ENCODE results near the gene CEP112. TPM values are rescaled to one million over a fixed set of nuclear protein-coding genes. Genes with fewer than 3 reads are reported as not detected.

The CEP112 gene
- total and polyA plus RNA-seq, 7 donors, result 4.5 to 19.4 (median 9.7) TPM

- 44 to 100% (median 98%) methylated on average over 1 of the region's 1 CpG for WGBS, 3 donors
- H3K9me3 ChIP-seq, result no peaks in the 10 kb centered on the region
- no peak for ATAC-seq
- no peaks in the 10 kb centered on the region for H3K36me3 ChIP-seq (ENCODE audit: insufficient read depth in 1 of 2, low read depth in 1 of 2)
- no peak overlapping the region for H3K4me3 ChIP-seq
- H3K27ac ChIP-seq, result no peak overlapping the region
- intact Hi-C loops (cut with DNase I), result no loop called here
- peaks cover 3% of the 10 kb centered on the region for H3K4me1 ChIP-seq
- DNase-seq, result no peak
- TF ChIP-seq CTCF (IDR thresholded peaks at IDR 0.05), result no peak
- H3K27me3 ChIP-seq (ENCODE audit: insufficient read depth in 3 of 3, low read length in 2 of 3), result no peaks in the 10 kb centered on the region
These were observed 183.3 kb downstream of the CEP112 start for GRCh38 chr17:66008680-66009079.

- DNase-seq (no peak), ATAC-seq (no peak)
- Histone ChIP-seq H3K4me3 (no peak overlapping the region), H3K27ac (no peak overlapping the region), H3K27me3 (ENCODE audit: insufficient read depth in 3 of 3, low read length in 2 of 3) (no peaks in the 10 kb centered on the region), H3K9me3 (no peaks in the 10 kb centered on the region), H3K36me3 (ENCODE audit: insufficient read depth in 1 of 2, low read depth in 1 of 2) (no peaks in the 10 kb centered on the region), H3K4me1 (peaks cover 17% of the 10 kb centered on the region)
- no peak for TF ChIP-seq CTCF (IDR thresholded peaks at IDR 0.05)
- intact Hi-C loops (cut with DNase I), result no loop called here
- 68 to 73% (median 70%) methylated on average over 4 of the region's 4 CpGs for WGBS, 3 donors
These were observed 185.3 kb downstream of the CEP112 start for GRCh38 chr17:66006654-66007053.

- H3K27me3 ChIP-seq (ENCODE audit: insufficient read depth in 3 of 3, low read length in 2 of 3), result no peaks in the 10 kb centered on the region
- H3K4me1 ChIP-seq, result peaks cover 17% of the 10 kb centered on the region
- intact Hi-C loops (cut with DNase I), result no loop called here
- 5 to 7% (median 6%) methylated on average over 1 of the region's 1 CpG for WGBS, 3 donors
- no peak overlapping the region for H3K27ac ChIP-seq
- H3K9me3 ChIP-seq, result no peaks in the 10 kb centered on the region
- DNase-seq, result no peak
- H3K4me3 ChIP-seq, result no peak overlapping the region
- TF ChIP-seq CTCF (IDR thresholded peaks at IDR 0.05), result no peak
- H3K36me3 ChIP-seq (ENCODE audit: insufficient read depth in 1 of 2, low read depth in 1 of 2), result no peaks in the 10 kb centered on the region
- peak in 1 of 4 donors; percentile 53 for ATAC-seq
These were observed 189.1 kb downstream of the CEP112 start for GRCh38 chr17:66002812-66003211.

- Histone ChIP-seq H3K4me1 (peaks cover 14% of the 10 kb centered on the region), H3K4me3 (no peak overlapping the region), H3K9me3 (no peaks in the 10 kb centered on the region), H3K36me3 (ENCODE audit: insufficient read depth in 1 of 2, low read depth in 1 of 2) (no peaks in the 10 kb centered on the region), H3K27ac (no peak overlapping the region), H3K27me3 (ENCODE audit: insufficient read depth in 3 of 3, low read length in 2 of 3) (no peaks in the 10 kb centered on the region)
- intact Hi-C loops (cut with DNase I), result no loop called here
- TF ChIP-seq CTCF (IDR thresholded peaks at IDR 0.05), result no peak
- 81 to 97% (median 93%) methylated on average over 1 of the region's 1 CpG for WGBS, 3 donors
- no peak for DNase-seq
- no peak for ATAC-seq
These were observed 189.8 kb downstream of the CEP112 start for GRCh38 chr17:66002063-66002585.

GRCh38 chr17:66000216-66000615 lies 191.7 kb downstream of the CEP112 start:
- TF ChIP-seq CTCF (IDR thresholded peaks at IDR 0.05), result no peak
- H3K36me3 ChIP-seq (ENCODE audit: insufficient read depth in 1 of 2, low read depth in 1 of 2), result no peaks in the 10 kb centered on the region
- H3K27ac ChIP-seq, result no peak overlapping the region
- no peaks in the 10 kb centered on the region for H3K9me3 ChIP-seq
- H3K27me3 ChIP-seq (ENCODE audit: insufficient read depth in 3 of 3, low read length in 2 of 3), result no peaks in the 10 kb centered on the region
- WGBS, 3 donors, result 82 to 98% (median 96%) methylated on average over 4 of the region's 4 CpGs
- DNase-seq (no peak), ATAC-seq (no peak)
- intact Hi-C loops (cut with DNase I), result no loop called here
- H3K4me3 ChIP-seq, result no peak overlapping the region
- peaks cover 14% of the 10 kb centered on the region for H3K4me1 ChIP-seq
